WTC11 (cell line): ENCODE measurements around the gene SLC9A9. TPM values are rescaled to one million over a fixed set of nuclear protein-coding genes. Genes with fewer than 3 reads are reported as not detected.

Source experiments
- ATAC-seq: fragments of 200-7000 bp; cut with Tn5 transposase; 2 replicates; pipeline ENCODE4 v1.10.0; 2021; ENCODE audit warnings: mild to moderate bottlenecking, moderate library complexity
- CTCF ChIA-PET: fragments of 300-600 bp; sonication (Branson Sonifier 250); formaldehyde crosslinking; loops from one replicate; lab custom pipeline; 2021; ENCODE audit warnings: antibody characterized with exemption; lab: Charles Lee
- POLR2A ChIA-PET: fragments of 350-600 bp; sonication (Branson Sonifier 250); formaldehyde crosslinking; loops from one replicate; lab custom pipeline; 2021; ENCODE audit warnings: antibody characterized with exemption; lab: Charles Lee
- DNase-seq: peaks from one replicate; pipeline ENCODE4 v3.0.0; 2021; ENCODE audit warnings: low spot score
- H3K27ac Mint-ChIP-seq: 2 replicates; pipeline ENCODE4 v1.8.0; 2021; ENCODE audit warnings: mixed read lengths
- H3K27me3 Mint-ChIP-seq: 2 replicates; pipeline ENCODE4 v1.8.0; 2021; ENCODE audit warnings: low read depth, mild to moderate bottlenecking, moderate library complexity, mixed read lengths
- H3K36me3 Mint-ChIP-seq: 2 replicates; pipeline ENCODE4 v1.8.0; 2021; ENCODE audit warnings: mixed read lengths
- H3K4me1 Mint-ChIP-seq: 2 replicates; pipeline ENCODE4 v1.8.0; 2022; ENCODE audit warnings: mixed read lengths
- H3K4me3 Mint-ChIP-seq: 2 replicates; pipeline ENCODE4 v1.8.0; 2021; ENCODE audit warnings: mild to moderate bottlenecking, moderate library complexity, mixed read lengths
- H3K9me3 Mint-ChIP-seq: 2 replicates; pipeline ENCODE4 v1.8.0; 2021; ENCODE audit warnings: mixed read lengths
- CREB1 ChIP-seq: sonication (generic); formaldehyde crosslinking; IDR thresholded peaks from 2 replicates; pipeline ENCODE4 v1.8.0; 2023; ENCODE audit warnings: mild to moderate bottlenecking, missing genetic modification reagents
- CREM ChIP-seq: sonication (generic); formaldehyde crosslinking; IDR thresholded peaks from 2 replicates; pipeline ENCODE4 v1.8.1; 2022; ENCODE audit warnings: mild to moderate bottlenecking, missing genetic modification reagents, moderate library complexity
- ELF4 ChIP-seq: sonication (generic); formaldehyde crosslinking; IDR thresholded peaks from 2 replicates; pipeline ENCODE4 v1.8.1; 2022; ENCODE audit warnings: low read depth, mild to moderate bottlenecking, moderate library complexity, missing genetic modification reagents
- GTF2I ChIP-seq: fragments of 250-450 bp; sonication (Bioruptor Pico); conservative IDR thresholded peaks from 2 replicates; pipeline ENCODE4 v1.4.0; 2021; ENCODE audit warnings: mild to moderate bottlenecking
- MXD4 ChIP-seq: fragments of 250-450 bp; sonication (Bioruptor Pico); IDR thresholded peaks from 2 replicates; pipeline ENCODE4 v1.8.0; 2021; ENCODE audit warnings: mild to moderate bottlenecking, moderate library complexity, borderline replicate concordance
- MYBL2 ChIP-seq: sonication (generic); formaldehyde crosslinking; IDR thresholded peaks from 2 replicates; pipeline ENCODE4 v1.8.1; 2023; ENCODE audit warnings: mild to moderate bottlenecking, moderate library complexity, missing genetic modification reagents
- PRRX2 ChIP-seq: fragments of 250-450 bp; sonication (Bioruptor Pico); IDR thresholded peaks from 2 replicates; pipeline ENCODE4 v1.8.0; 2021; ENCODE audit warnings: mild to moderate bottlenecking
- SMAD4 ChIP-seq: sonication (generic); formaldehyde crosslinking; IDR thresholded peaks from 2 replicates; pipeline ENCODE4 v1.8.0; 2022; ENCODE audit warnings: mild to moderate bottlenecking, missing genetic modification reagents
- SOX15 ChIP-seq: fragments of 250-450 bp; sonication (Bioruptor Pico); IDR thresholded peaks from 2 replicates; pipeline ENCODE4 v1.9.0; 2021; ENCODE audit warnings: mild to moderate bottlenecking
- SP1 ChIP-seq: sonication (generic); formaldehyde crosslinking; conservative IDR thresholded peaks from 2 replicates; pipeline ENCODE4 v1.8.1; 2022; ENCODE audit warnings: missing genetic modification reagents
- ZNF121 ChIP-seq: sonication (generic); formaldehyde crosslinking; IDR thresholded peaks from 2 replicates; pipeline ENCODE4 v1.8.0; 2023; ENCODE audit warnings: missing genetic modification reagents
- ZNF263 ChIP-seq: sonication (generic); formaldehyde crosslinking; IDR thresholded peaks from 2 replicates; pipeline ENCODE4 v1.8.1; 2022; ENCODE audit warnings: low read depth, mild to moderate bottlenecking, moderate library complexity, missing genetic modification reagents
- total RNA-seq: library from RNA; stranded (reverse); gene quantifications from 3 replicates; pipeline ENCODE4 v1.2.3, GENCODE V29; 2021
- TF ChIP-seq, protein P1 (sequence below): sonication (generic); formaldehyde crosslinking; IDR thresholded peaks from 2 replicates; pipeline ENCODE4 v1.8.0; 2022; ENCODE audit warnings: missing genetic modification reagents
- TF ChIP-seq, protein P2 (sequence below): sonication (generic); formaldehyde crosslinking; IDR thresholded peaks from 2 replicates; pipeline ENCODE4 v1.8.1; 2022; ENCODE audit warnings: low read depth, mild to moderate bottlenecking, moderate library complexity, missing genetic modification reagents, borderline replicate concordance
- TF ChIP-seq, protein P3 (sequence below): sonication (generic); formaldehyde crosslinking; IDR thresholded peaks from 2 replicates; pipeline ENCODE4 v1.8.1; 2022; ENCODE audit warnings: mild to moderate bottlenecking, missing genetic modification reagents, moderate library complexity, borderline replicate concordance
- TF ChIP-seq, protein P4 (sequence below): sonication (generic); formaldehyde crosslinking; IDR thresholded peaks from 2 replicates; pipeline ENCODE4 v1.8.0; 2023; ENCODE audit warnings: missing genetic modification reagents, mild to moderate bottlenecking, borderline replicate concordance

Gene SLC9A9
- total RNA-seq, 1 experiment from 2014 or later, result 1.2 TPM

DNA sequence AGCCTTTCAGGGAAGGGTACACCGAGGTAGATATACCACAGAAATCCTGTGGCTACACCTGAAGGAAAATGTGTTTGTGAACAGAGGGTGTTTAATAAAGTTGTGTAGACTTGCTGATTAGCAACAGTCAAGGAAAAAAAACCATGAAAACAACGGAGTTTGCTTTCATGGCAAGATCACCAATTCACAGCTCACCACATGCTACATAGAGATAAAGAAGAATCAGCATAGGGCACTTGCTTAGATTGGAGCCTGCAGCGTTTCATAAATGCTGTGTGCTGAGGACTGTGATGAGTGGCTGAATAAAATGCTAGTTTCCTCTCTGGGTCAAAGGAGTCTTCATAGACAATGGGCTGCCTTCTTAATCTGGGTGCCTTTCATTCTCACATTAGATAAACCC is 257.6 kb downstream of the SLC9A9 start (continued):
- TF ChIP-seq, protein P1, sequence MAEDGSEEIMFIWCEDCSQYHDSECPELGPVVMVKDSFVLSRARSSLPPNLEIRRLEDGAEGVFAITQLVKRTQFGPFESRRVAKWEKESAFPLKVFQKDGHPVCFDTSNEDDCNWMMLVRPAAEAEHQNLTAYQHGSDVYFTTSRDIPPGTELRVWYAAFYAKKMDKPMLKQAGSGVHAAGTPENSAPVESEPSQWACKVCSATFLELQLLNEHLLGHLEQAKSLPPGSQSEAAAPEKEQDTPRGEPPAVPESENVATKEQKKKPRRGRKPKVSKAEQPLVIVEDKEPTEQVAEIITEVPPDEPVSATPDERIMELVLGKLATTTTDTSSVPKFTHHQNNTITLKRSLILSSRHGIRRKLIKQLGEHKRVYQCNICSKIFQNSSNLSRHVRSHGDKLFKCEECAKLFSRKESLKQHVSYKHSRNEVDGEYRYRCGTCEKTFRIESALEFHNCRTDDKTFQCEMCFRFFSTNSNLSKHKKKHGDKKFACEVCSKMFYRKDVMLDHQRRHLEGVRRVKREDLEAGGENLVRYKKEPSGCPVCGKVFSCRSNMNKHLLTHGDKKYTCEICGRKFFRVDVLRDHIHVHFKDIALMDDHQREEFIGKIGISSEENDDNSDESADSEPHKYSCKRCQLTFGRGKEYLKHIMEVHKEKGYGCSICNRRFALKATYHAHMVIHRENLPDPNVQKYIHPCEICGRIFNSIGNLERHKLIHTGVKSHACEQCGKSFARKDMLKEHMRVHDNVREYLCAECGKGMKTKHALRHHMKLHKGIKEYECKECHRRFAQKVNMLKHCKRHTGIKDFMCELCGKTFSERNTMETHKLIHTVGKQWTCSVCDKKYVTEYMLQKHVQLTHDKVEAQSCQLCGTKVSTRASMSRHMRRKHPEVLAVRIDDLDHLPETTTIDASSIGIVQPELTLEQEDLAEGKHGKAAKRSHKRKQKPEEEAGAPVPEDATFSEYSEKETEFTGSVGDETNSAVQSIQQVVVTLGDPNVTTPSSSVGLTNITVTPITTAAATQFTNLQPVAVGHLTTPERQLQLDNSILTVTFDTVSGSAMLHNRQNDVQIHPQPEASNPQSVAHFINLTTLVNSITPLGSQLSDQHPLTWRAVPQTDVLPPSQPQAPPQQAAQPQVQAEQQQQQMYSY (CRISPR knock-in tag), result no peak

DNA sequence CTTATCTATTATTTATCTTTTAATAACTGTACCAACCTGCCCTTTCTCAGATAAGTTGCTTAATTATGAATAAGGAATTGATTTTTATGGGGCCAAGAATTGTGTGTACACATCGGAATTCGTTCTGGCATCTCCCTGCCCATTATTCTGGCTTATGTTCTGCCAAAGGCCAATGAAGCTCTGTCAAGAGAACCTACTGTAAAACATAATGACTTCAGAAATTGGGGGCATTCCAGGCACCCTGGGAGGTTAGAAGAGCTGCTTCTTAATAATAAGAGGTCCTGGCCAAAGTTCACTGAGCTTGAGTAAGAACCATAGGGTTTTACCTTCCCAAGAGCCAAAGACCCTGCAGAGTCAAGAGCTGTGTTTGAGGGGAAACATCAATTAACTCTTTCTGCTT is 261.7 kb downstream of the SLC9A9 start:
- no peak for ATAC-seq
- ChIA-PET POLR2A (no interaction called here), CTCF (interaction anchor here (1.1 kb wide), 1 partner anchor 11 kb away, joined by 3 read pairs; no protein-coding TSS in a partner anchor)
- Mint-ChIP-seq H3K4me1 (peaks cover 5% of the 10 kb centered on the region; the same call in 1 of the 2 replicates), H3K27me3 (no peaks in the 10 kb centered on the region), H3K36me3 (no peaks in the 10 kb centered on the region), H3K4me3 (no peak overlapping the region), H3K27ac (no peak overlapping the region), H3K9me3 (no peaks in the 10 kb centered on the region)
- DNase-seq, result no peak
- TF ChIP-seq SP1, result no peak
- no peak for TF ChIP-seq PRRX2
- TF ChIP-seq SMAD4 (CRISPR knock-in tag), result no peak
- TF ChIP-seq, protein P2, sequence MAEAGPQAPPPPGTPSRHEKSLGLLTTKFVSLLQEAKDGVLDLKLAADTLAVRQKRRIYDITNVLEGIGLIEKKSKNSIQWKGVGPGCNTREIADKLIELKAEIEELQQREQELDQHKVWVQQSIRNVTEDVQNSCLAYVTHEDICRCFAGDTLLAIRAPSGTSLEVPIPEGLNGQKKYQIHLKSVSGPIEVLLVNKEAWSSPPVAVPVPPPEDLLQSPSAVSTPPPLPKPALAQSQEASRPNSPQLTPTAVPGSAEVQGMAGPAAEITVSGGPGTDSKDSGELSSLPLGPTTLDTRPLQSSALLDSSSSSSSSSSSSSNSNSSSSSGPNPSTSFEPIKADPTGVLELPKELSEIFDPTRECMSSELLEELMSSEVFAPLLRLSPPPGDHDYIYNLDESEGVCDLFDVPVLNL (CRISPR knock-in tag), result no peak

DNA sequence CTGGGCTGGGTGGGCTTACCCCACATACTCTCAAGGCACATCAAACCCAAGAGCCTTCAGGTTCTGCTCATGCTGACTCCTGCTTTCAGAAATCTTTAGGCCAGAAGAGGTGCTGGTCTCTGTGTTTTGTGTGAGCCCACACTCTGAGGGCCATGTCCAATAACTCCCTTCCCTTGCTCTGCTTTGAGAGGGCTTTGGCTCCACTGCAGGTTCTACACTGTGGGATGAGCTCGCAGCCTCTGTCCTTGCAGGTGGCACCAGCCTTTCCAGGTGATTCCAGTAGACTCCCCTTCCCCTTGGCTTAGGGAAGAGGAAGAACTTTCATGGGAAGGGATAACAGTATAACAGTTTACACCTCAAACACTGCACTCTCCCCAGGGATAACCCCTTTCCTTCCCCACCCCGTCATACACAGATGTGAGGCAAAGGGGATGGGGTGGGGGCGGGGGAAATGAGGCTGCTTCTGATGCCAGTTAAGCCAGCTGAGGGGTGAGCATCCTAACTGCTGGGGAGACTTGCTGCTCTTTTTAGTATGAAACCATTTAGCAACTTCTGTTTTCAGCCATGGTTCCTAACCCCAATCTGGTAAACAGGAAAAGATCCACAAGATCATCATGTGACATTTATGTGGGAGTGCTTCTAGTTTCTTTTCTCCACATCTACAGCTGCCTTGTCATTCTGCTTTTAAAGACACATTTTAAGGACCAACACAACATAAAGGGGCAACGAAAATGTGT is 262.4 kb downstream of the SLC9A9 start:
- Mint-ChIP-seq H3K4me3 (no peak overlapping the region), H3K9me3 (no peaks in the 10 kb centered on the region), H3K27ac (no peak overlapping the region), H3K36me3 (no peaks in the 10 kb centered on the region), H3K4me1 (peaks cover 6% of the 10 kb centered on the region; the same call in 1 of the 2 replicates), H3K27me3 (no peaks in the 10 kb centered on the region; the same call in 1 of the 2 replicates)
- TF ChIP-seq GTF2I (CRISPR knock-in tag) (no peak), ZNF121 (CRISPR knock-in tag) (no peak), MXD4 (CRISPR knock-in tag) (no peak), MYBL2 (CRISPR knock-in tag) (no peak)
- TF ChIP-seq, protein P3, sequence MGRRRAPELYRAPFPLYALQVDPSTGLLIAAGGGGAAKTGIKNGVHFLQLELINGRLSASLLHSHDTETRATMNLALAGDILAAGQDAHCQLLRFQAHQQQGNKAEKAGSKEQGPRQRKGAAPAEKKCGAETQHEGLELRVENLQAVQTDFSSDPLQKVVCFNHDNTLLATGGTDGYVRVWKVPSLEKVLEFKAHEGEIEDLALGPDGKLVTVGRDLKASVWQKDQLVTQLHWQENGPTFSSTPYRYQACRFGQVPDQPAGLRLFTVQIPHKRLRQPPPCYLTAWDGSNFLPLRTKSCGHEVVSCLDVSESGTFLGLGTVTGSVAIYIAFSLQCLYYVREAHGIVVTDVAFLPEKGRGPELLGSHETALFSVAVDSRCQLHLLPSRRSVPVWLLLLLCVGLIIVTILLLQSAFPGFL (CRISPR knock-in tag), result no peak
- ChIA-PET POLR2A (no interaction called here), CTCF (interaction anchor here (1.1 kb wide), 1 partner anchor 12 kb away, joined by 3 read pairs; no protein-coding TSS in a partner anchor)
- no peak for DNase-seq
- ATAC-seq, result no peak

DNA sequence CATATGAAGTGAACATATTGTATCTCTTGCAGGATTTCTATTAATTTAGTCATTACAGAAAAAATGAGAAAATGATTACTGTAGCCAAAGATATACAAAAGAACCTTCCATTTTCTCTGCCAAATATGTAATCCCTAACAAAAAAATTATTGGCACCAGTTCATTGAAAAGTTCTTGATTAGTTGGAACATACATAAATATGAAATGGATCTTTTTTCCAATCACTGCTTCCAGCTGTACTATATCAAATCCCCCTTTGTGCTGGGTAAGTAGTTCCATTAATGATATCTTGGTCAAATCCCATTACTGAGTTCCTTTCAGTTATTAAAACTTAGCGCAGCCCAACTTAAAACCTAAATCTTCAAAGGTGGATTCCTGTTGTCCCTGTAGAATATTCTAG is 263.8 kb downstream of the SLC9A9 start:
- TF ChIP-seq CREB1 (CRISPR knock-in tag) (no peak), ELF4 (CRISPR knock-in tag) (no peak), SOX15 (CRISPR knock-in tag) (no peak), ZNF263 (CRISPR knock-in tag) (no peak), CREM (CRISPR knock-in tag) (no peak)
- TF ChIP-seq, protein P4, sequence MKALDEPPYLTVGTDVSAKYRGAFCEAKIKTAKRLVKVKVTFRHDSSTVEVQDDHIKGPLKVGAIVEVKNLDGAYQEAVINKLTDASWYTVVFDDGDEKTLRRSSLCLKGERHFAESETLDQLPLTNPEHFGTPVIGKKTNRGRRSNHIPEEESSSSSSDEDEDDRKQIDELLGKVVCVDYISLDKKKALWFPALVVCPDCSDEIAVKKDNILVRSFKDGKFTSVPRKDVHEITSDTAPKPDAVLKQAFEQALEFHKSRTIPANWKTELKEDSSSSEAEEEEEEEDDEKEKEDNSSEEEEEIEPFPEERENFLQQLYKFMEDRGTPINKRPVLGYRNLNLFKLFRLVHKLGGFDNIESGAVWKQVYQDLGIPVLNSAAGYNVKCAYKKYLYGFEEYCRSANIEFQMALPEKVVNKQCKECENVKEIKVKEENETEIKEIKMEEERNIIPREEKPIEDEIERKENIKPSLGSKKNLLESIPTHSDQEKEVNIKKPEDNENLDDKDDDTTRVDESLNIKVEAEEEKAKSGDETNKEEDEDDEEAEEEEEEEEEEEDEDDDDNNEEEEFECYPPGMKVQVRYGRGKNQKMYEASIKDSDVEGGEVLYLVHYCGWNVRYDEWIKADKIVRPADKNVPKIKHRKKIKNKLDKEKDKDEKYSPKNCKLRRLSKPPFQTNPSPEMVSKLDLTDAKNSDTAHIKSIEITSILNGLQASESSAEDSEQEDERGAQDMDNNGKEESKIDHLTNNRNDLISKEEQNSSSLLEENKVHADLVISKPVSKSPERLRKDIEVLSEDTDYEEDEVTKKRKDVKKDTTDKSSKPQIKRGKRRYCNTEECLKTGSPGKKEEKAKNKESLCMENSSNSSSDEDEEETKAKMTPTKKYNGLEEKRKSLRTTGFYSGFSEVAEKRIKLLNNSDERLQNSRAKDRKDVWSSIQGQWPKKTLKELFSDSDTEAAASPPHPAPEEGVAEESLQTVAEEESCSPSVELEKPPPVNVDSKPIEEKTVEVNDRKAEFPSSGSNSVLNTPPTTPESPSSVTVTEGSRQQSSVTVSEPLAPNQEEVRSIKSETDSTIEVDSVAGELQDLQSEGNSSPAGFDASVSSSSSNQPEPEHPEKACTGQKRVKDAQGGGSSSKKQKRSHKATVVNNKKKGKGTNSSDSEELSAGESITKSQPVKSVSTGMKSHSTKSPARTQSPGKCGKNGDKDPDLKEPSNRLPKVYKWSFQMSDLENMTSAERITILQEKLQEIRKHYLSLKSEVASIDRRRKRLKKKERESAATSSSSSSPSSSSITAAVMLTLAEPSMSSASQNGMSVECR (CRISPR knock-in tag), result no peak
- H3K36me3 Mint-ChIP-seq, result no peaks in the 10 kb centered on the region
- ChIA-PET CTCF (no interaction called here), POLR2A (no interaction called here)
- H3K4me3 Mint-ChIP-seq, result no peak overlapping the region
- no peaks in the 10 kb centered on the region for H3K9me3 Mint-ChIP-seq
- ATAC-seq (no peak), DNase-seq (no peak)
- H3K27ac Mint-ChIP-seq, result no peak overlapping the region
- H3K4me1 Mint-ChIP-seq, result peaks cover 13% of the 10 kb centered on the region
- no peaks in the 10 kb centered on the region; the same call in 1 of the 2 replicates for H3K27me3 Mint-ChIP-seq
